Stimulated activated CD4-positive, alpha-beta T cell treated with anti-CD3 and anti-CD28 coated beads, Interleukin-15, amount 100 ng/mL, for 24 hours (primary cell): ENCODE data around the gene ATG14.
"Not testable (repeated sequence)": the region's sequence is repeated elsewhere in the genome, so short reads cannot be mapped to it uniquely, and the experiment has no call there.

Source experiments
- DNase-seq: peaks from one replicate; pipeline ENCODE4 v3.0.0-alpha.2; 2020

The ATG14 gene

GRCh38 chr14:55383541-55384140 is 28.0 kb downstream of the ATG14 start:
- no peak for DNase-seq

DNA sequence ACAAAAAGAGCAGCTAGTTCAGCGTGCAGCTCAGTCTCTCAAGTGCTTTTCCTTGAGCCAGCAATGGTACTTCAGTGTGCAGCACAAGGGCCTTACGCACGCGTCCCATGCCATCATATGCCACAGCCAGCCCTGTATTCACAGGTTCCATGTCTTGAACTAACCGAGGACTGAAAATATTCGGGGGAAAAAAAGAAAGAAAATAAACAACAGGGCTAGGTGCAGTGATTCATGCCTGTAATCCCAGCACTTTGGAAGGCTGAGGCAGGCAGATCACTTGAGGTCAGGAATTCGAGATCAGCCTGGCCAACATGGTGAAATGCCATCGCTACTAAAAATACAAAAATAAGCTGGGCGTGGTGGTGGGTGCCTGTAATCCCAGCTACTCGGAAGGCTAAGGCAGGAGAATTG is 28.6 kb downstream of the ATG14 start:
- not testable (repeated sequence) for DNase-seq

- no peak for DNase-seq
Observed at GRCh38 chr14:55382483-55382882, 29.1 kb downstream of the ATG14 start.

DNA sequence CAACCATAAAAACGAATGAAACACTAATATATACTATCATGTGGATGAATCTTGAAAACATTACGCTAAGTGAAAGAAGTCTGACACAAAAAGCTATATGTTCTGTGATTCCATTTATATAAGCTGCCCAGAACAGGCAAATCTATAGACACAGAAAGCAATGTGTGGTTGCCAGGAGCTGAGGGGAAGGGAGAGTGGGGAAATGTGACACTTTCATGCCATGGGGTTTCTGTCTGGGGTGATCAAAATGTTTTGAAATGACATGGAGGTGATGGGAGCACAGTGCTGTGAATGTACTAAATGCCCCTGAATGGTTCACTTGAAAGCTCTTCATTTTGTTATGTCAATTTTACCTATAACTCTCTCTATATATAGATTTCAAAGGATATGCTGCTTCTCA is 30.1 kb downstream of the ATG14 start:
- no peak for DNase-seq

DNA sequence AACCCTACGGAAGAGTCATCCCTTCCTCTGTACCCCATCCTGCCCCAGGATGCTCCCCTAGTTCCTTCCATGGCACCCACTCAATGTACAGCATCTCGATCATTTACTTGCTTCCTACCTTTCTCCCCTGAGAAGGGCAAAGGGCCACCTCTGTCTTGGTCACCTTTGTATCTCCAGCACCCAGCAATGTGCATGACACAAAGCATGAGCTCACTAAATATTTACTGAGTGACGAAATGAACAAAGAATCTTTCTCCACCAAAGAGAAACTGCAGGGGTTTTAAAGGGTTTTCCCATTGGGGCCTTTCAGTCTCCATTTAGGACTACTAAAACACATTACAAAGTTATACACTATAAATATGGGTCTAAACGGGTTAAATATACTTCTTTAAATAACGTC is 30.6 kb downstream of the ATG14 start:
- no peak for DNase-seq

DNA sequence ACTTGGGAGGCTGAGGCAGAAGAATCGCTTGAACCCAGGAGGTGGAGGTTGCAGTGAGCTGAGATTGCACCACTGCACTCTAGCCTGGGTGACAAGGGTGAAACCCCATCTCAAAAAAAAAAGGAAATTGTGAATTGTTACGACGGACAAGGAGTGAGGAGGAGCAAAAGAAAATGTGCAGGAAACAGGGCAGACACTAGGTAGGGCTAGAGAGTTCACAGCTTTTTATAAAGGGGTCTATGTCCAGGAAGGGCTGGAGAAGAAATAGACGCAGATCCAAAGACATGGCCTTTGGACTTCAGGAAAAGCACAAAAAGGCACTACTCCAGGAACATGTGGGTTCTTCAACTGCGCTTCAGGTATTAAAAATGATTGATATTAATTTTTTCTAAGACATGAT is 34.4 kb downstream of the ATG14 start:
- no peak for DNase-seq

GRCh38 chr14:55374771-55375170 is 36.9 kb downstream of the ATG14 start:
- no peak for DNase-seq

GRCh38 chr14:55373784-55374705 is 37.6 kb downstream of the ATG14 start:
- DNase-seq, result peak; percentile 28

GRCh38 chr14:55372825-55373224 is 38.8 kb downstream of the ATG14 start:
- DNase-seq, result no peak

DNA sequence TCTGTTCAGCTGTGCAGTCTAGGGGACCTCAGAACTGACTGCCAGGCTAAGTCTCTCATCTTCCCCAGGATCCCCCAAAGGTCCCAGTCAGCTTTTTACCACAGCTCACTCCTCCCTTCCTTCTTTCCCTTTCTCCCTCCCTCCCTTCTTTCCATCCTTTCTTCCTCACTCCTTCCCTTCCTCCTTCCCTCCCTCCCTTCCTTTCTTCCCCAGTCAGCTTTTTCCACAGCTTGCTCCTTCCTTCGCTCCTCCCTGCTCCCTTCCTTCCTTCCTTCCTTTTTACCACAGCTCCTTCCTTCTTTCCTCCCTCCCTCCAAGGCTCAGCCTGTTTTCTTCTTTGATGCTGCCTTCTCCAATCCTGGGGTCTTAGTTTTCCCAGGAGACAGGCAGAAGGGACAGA is 39.2 kb downstream of the ATG14 start:
- DNase-seq, result no peak

DNA sequence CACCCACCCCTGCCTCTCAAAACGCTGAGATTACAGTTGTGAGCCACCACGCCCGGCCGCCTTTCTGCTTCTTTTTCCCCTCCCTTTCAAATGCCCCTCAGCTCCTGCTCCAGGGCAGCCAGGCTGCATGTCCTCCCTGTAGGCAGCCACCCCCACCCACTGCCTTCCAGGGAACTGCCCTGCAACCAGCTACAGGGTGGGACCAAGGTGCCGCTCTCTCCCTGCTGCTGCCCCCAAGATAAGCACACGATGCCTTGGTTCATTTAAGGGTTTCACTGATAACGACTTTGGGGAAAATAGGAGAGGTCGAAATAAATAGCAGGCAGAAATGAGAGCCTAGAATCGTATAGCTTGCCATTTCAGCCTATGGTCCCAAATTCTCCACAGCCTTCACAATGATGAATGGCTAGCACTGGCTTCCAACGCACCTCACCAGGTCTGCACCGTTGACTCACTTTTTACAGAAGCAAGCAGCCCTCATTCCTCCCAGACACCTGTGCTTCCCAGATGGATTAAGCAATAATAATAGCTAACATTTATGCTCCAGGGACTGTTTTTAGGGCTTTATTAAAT is 40.7 kb downstream of the ATG14 start:
- DNase-seq, result no peak

DNA sequence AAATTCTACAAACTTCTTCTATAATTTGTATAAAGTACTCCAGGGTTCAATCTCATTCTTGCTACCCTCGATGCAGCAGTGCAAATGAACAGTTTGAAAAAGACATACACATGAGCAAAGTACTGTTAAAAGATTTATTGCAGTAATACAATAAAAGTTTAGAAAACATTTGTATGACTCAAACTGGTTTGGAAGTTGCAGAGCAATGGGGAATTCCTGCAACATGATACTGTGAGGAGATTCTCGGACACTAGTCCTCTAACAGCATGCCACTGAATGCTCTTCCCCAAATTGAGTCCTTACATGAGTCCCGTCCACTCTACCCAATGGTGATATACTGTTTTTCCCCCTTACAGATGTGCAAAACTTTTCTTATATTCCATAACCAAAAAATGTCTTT is 45.4 kb downstream of the ATG14 start:
- no peak for DNase-seq

DNA sequence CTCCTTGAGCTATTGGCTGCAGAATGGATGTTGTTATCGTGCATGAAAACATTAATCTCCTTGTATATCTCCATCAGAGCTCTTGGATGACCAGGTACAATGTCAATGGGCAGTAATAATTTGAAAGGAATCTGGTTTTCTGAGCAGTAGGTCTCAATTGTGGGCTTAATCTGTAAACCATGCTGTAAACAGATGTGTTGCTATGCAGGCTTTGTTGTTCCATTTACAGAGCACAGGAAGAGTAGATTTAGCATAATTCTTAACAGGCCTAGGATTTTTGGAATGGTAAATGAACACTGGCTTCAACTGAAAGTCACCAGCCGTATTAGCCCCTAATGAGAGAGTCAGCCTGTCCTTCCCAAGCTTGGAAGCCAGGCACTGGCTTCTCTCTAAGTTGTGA is 50.4 kb downstream of the ATG14 start:
- no peak for DNase-seq

DNA sequence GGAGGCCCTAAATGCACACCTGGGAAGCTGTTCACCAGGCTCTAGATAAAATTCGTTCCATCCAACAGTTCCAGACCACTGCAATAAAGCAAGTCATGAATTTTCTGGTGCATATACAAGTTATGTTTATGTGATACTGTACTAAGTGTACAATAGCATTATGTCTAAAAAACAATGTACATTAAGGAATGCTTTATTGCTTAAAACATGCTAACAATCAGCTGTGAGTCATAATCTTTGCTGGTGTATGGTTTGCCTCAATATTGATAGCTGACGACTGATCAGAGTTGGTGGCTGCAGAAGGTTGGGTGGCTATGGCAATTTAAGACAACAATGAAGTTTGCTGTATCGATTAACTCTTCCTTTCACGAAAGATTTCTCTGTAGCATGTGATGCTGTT is 52.3 kb downstream of the ATG14 start:
- no peak for DNase-seq

- no peak for DNase-seq
Observed at GRCh38 chr14:55356913-55357312, 54.7 kb downstream of the ATG14 start.

GRCh38 chr14:55355922-55356321 is 55.7 kb downstream of the ATG14 start:
- no peak for DNase-seq

DNA sequence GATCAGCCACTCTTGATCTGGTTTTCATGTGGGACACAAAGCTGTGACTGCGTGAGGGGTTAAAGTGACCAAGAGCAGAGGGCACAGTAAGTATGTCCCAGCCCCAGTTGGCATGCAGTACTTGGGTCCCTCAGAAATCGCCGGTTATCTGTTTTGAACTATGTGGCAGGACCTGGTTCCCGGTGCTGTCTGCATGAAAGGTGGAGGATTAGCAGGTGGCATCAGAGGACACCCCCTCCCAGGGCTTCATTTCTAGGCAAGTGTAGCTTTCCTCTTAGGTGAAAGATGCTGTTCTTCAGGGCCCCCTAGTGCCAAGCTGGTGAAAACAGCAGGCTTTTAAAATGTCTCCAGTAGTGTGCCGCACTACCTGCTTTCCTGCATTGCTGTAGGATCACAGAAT is 57.1 kb downstream of the ATG14 start:
- peak; percentile 65 for DNase-seq

DNA sequence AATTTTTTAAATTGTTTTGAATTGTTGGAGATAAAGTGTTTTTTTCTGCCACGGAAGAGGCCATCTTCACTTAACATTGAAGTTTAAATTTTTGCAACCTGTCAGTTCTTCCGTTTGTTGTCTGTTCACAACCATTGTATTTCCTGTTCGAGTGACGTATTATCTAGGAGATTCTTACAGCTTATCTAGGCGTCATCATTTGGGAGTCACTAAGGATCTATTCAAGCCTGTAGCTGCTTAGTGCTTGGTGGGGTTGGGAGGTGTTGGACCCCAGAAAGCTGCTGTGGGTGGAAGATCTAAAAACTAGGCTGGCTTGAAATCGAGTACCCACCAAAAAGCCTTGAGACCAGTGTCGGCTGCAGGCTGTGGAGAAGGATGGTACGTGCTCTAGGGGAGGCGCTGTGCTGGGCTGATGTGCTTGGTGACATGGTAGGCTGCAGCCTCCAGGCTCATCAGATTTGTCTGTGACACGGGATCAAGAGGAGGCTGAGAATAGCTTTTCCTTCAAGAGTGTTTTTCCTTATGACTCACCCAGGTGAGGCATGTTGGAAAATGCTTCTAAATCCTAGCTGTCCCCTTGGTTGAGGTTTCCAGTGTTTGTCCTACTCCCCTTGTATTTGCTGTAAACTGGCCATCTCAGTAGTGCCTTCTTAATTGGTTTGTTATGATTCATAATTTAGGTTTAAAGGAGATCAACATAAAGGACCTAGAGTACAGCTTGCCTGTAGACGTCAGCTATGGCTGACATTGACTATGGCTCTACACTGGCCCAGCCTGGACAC is 57.8 kb downstream of the ATG14 start:
- DNase-seq, result no peak

DNA sequence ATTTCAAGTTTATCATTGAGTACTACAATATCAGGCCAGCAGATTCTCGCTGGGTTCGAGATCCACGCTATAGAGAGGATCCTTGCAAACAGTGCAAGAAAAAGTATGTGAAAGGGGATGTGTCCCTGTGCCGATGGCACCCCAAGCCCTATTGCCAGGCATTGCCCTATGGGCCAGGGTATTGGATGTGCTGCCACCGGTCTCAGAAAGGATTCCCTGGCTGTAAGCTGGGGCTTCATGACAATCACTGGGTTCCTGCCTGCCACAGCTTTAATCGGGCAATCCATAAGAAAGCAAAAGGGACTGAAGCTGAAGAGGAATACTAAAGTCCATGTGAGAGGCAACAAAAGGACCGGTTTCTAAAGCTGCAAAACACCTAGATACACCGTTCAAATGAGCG is 59.4 kb downstream of the ATG14 start:
- no peak for DNase-seq

DNA sequence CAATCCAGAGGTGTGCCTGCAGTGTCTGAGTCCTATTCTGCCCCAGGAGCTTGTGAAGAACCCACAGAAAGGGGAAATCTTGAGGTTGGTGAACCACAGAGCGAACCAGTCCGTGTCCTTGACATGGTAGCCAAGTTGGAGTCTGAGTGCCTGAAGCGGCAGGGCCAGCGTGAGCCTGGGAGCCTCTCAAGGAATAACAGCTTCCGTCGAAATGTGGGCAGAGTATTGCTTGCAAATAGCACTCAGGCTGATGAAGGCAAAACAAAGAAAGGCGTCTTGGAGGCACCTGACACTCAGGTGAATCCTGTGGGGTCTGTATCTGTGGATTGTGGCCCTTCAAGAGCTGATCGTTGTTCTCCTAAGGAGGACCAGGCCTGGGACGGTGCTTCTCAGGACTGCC is 60.5 kb downstream of the ATG14 start:
- DNase-seq, result no peak

GRCh38 chr14:55350461-55350860 is 61.2 kb downstream of the ATG14 start:
- DNase-seq, result no peak

DNA sequence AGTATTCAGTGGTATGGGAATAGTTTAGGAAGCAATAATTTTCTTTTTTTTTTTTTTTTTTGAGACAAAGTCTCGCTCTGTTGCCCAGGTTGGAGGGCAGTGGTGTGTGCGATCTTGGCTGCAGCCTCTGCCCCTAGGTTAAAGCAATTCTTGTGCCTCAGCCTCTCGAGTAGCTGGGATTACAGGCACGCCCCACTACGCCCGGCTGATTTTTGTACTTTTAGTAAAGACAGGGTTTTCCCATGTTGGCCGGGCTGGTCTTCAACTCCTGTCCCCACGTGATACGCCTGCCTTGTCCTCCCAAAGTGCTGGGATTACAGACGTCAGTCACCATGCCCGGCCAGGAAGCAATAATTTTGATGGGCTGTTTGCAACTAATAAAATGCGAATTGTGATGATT is 62.1 kb downstream of the ATG14 start:
- no peak for DNase-seq

DNA sequence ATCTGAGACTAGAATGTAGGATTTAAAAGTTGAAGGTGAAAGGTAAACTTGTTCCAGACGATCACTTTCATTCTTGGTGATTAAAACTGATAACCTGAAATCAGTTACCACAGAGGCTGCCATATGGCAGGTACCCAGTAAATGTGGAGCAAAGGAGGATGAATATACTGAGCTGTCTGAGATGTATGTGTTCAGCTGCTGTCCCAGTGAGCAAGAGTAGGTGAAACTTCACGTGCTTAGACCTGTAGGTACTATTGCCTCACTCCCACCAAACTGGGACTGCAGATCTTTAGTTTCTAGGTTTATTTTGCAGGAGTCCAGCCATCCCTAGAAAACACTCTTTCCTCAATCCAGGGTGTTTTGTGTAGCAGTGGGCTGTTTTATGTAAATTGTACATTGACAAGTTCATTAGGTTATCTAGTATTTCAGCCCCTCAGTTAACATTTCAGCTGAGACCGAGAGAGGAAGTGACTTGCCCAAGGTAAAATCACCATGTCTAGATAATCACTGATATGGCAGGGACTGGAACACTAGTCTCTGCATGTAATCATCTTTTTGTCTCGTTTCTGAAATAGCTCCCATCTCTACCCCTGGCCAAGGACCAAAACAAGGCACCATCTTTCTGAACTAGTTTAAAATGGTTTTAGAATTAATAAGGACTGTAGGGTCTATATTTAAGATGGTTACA is 62.7 kb downstream of the ATG14 start:
- DNase-seq, result no peak
